ENCODE data around the gene FGD4.
"Not testable (repeated sequence)": the region's sequence is repeated elsewhere in the genome, so short reads cannot be mapped to it uniquely, and the experiment has no call there.

Gene FGD4

GRCh38 chr12:32496946-32497345 lies 97.6 kb downstream of the FGD4 start:
- DNase-seq: no peak

DNA sequence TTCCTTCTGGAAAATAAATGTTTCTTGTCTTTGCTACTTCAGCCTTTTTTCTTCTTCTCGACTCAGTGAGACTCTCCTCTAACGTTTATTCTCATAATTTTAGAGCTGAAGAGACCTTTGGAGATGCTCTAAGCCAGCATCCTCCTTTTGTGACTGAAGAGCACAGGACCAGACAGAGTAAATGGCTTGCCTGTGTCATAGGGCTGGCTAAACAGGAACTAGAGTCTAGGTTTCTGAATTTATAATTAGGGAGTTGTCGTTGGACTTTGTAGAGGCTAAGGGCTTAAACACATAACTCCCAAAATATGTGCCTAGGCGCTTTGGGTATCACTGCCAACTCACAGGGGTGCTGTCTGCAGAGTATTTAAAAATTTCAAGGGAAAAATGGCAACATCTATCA lies 98.5 kb downstream of the FGD4 start:
- no peak for DNase-seq

- DNase-seq: no peak
Observed at GRCh38 chr12:32499048-32499447, 99.7 kb downstream of the FGD4 start.

DNA sequence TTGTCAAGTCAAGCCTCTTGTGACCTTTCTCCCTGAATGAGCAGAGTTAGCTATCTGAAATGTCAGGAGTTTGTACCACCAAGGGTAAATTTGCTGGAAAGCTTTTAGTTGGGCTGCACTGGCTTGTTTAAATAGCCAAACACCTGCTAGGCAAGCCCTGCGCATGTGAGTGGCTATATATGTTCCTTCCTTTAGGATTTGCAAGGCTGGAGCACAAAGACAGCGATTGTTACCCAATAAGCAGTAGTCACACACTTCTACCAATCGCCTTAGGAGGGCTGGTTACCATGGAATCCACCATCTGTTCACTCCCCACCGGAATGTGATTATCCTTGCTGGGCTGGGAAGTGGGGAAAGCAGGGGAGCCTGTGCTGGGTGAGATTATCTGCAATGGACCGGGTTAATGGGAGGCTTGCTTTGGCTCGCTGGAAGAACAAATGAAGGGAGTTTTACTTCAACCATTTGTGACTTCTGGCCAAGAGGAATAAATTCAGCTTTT lies 102.5 kb downstream of the FGD4 start:
- DNase-seq: no peak

- no peak for DNase-seq
Observed at GRCh38 chr12:32502693-32503502, 103.5 kb downstream of the FGD4 start.

GRCh38 chr12:32503730-32504129 lies 104.4 kb downstream of the FGD4 start:
- DNase-seq: no peak

DNA sequence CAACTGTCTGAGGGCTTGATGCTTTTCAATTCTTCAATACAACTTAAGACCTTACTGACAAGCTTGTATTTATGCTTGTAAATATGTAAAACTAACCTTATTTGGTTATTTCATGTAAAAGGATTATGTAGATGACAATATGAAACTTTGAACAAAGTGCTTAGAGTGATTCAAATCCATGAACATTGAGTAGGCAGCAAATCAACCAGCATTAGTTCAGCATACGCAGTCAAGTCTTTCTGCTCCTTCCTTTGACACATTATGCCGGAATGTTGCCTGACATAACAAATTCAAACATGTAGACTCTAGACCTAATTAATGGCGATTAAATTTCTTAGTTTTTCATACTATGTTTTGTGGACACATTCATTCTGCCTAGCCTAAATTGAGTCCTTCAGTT lies 105.2 kb downstream of the FGD4 start:
- no peak for DNase-seq

GRCh38 chr12:32505067-32505945 lies 105.9 kb downstream of the FGD4 start:
- DNase-seq: no peak

DNA sequence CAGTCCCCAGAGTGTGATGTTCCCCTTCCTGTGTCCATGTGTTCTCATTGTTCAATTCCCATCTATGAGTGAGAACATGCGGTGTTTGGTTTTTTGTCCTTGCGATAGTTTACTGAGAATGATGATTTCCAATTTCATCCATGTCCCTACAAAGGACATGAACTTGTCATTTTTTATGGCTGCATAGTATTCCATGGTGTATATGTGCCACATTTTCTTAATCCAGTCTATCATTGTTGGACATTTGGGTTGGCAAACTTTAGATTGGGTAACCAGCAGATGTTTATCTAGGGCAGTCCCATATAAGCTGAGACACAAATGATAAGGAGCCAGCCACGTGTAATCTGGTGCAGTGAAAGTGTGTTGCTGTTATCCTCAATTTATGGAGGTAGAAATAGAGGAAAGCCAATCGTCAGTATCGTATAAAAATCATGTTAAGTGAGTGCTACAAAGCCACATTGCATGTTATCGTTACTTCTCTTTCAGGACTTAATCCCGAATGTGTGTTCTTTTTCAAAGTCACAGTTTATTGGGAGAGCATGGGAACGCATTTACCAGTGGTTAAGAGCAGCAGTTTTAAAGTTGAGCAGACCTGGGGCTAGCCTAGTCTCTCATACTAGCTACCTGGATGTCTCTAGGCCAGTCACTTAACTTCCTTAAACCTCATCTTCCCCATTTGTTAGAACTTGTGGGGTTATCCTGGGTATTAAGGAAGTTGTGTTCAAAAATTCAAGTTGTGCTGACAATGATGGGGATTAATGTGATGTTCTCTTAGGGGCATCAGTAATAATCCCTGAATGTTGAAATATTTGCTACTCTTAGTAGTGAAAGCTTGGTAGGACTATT lies 108.0 kb downstream of the FGD4 start:
- not testable (repeated sequence) for DNase-seq

DNA sequence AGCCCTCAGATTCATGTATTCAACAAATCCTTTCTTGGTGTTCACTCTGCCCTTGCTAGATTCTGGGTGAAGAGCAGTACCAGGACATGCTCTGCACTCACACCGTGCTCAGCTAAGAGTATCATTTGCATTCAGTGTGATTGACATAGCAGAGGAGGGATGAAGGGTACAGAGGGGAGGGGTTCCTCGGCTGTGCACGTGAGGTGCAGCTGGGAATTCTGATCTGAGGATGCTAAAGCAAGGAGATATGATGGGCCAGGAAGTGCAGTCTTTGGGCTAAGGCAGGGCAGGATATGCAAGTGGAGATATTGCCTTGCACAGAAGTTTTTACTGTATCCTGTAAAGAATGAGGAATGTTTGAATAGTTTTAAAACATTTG lies 108.6 kb downstream of the FGD4 start:
- no peak for DNase-seq

GRCh38 chr12:32508626-32509025 lies 109.3 kb downstream of the FGD4 start:
- no peak for DNase-seq

DNA sequence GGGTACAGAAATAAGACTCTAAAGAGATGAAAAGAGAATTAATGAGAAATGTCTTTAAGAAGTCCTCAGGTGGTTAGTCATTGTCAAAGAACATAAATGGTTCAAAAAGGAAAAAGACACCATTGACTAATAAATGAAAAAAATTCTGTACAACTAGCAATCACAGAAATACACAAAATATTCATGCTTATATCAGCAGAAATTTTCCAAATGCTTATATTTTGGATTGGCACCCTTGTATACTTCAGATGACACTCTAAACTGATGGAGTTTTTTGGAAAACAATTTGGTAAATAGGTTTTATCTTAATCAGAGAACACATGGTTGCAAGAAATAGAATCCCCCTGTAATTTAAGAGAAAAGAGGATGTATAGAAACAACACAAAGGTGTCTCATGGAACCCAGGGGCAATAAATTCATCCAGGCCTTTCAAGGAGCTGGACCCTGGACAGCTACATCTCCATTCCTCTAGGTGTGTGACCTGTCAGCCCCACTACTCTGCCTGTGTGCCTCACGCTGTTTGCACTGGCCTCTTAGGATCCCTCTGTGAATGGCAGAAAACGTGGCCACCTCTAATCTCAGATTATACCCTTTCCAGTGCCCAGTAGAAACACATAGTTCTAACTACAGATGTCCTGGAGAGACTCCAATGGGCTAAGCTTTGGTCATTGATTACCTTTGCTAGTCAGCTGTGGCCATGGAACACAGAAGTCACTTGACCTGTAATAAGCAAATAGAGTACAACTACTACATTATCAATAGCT lies 110.2 kb downstream of the FGD4 start:
- no peak for DNase-seq

- not testable (repeated sequence) for DNase-seq
Observed at GRCh38 chr12:32511976-32512375, 112.6 kb downstream of the FGD4 start.

- no peak for DNase-seq
Observed at GRCh38 chr12:32512379-32512778, 113.0 kb downstream of the FGD4 start.

DNA sequence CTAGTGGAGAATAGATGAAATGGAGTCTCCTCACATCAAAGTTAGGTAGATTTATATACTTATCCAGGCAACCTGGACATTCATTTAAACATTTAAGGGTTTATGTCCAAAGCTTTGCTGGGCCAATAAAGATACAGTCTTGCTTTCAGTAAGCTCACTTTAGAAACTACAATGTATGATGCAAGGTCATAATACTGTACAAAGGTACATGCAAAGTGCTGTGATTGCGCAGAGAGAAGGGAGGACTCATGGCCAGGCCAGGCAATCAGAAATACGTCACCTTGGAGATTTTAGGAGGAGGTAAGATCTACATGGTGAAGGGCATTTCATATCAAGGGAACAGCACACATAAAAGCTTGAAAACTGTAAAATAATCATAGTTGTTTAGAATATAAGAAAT lies 113.6 kb downstream of the FGD4 start:
- no peak for DNase-seq

- no peak for DNase-seq
Observed at GRCh38 chr12:32515137-32515873, 115.9 kb downstream of the FGD4 start.

DNA sequence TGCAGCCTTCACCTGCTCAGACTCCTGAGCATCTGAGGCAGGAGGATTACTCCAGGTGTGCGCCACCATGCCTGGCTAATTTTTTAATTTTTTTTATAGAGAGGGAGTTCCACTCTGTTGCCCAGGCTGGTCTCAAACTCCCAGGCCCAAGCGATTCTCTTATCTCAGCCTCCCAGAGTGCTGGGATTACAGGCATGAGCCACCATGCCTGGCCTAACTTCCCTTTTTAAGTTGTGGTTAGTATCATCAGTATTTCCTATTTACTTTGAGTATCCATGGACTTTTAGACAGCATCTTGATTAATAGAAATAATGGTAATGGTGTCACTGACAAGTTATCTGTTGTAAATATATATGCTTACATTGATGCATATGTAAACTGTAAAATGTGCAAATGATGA lies 116.9 kb downstream of the FGD4 start:
- DNase-seq: no peak

GRCh38 chr12:32517966-32518365 lies 118.6 kb downstream of the FGD4 start:
- DNase-seq: no peak

DNA sequence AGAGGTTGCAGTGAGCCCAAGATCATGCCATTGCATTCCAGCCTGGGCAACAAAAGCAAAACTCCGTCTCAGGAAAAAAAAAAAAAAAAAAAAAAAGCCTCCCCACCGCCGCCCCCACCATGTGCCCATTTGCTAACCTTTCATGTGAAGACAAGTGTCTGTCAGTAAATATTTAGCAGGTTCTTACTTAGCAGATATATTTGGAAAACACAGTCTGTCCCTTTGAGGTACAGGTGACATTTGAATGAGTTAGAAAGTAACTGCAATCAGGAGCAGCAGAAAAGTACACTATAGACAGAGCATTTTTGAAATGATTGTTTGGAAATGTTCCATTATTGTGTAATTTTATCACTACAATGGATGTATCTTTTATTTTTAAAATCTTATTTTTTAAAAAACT lies 119.7 kb downstream of the FGD4 start:
- DNase-seq: no peak

GRCh38 chr12:32522331-32523221 lies 123.2 kb downstream of the FGD4 start:
- DNase-seq: no peak

Measured in activated CD4-positive, alpha-beta T cell treated with anti-CD3 and anti-CD28 coated beads, Interleukin-2, amount 50 U/mL, for 48 hours (primary cell).